ENCODE measurements around the gene MON1A.

Gene MON1A

GRCh38 chr3:49876567-49876966 lies 53.0 kb downstream of the MON1A start:
- no peaks in the 10 kb centered on the region for H3K27me3 ChIP-seq (replicated peaks; ENCODE audit: insufficient read depth, low read length)

GRCh38 chr3:49873623-49874022 lies 56.0 kb downstream of the MON1A start:
- Histone ChIP-seq H3K4me2 (ENCODE audit: low read depth, low read length) (no peak overlapping the region), H3K79me2 (ENCODE audit: low read length) (no peaks in the 10 kb centered on the region), H3K9me2 (replicated peaks; ENCODE audit: insufficient read depth, low read length) (no peaks in the 10 kb centered on the region), H3K36me3 (replicated peaks; ENCODE audit: insufficient read depth, low read length) (no peaks in the 10 kb centered on the region), H3K9ac (ENCODE audit: low read length) (no peak overlapping the region), H3F3A (ENCODE audit: insufficient read depth, low read length) (no peaks in the 10 kb centered on the region), H3K27me3 (replicated peaks; ENCODE audit: insufficient read depth, low read length) (peaks cover 25% of the 10 kb centered on the region), H3K9me3 (replicated peaks; ENCODE audit: insufficient read depth, low read length) (no peaks in the 10 kb centered on the region), H2AFZ (ENCODE audit: low read length) (no peak overlapping the region), H3K4me3 (ENCODE audit: low read length) (no peak overlapping the region), H3K27ac (ENCODE audit: low read length) (no peak overlapping the region), H4K20me1 (ENCODE audit: insufficient read depth, low read length) (no peaks in the 10 kb centered on the region), H3K4me1 (ENCODE audit: low read length) (no peaks in the 10 kb centered on the region)
- no peak for DNase-seq
- TF ChIP-seq EZH2 (optimal IDR thresholded peaks at IDR 0.05; ENCODE audit: low read depth, low read length) (no peak), EZH2phosphoT487 (IDR thresholded peaks at IDR 0.05; ENCODE audit: low read length) (no peak)
- TF ChIP-seq, protein P1, sequence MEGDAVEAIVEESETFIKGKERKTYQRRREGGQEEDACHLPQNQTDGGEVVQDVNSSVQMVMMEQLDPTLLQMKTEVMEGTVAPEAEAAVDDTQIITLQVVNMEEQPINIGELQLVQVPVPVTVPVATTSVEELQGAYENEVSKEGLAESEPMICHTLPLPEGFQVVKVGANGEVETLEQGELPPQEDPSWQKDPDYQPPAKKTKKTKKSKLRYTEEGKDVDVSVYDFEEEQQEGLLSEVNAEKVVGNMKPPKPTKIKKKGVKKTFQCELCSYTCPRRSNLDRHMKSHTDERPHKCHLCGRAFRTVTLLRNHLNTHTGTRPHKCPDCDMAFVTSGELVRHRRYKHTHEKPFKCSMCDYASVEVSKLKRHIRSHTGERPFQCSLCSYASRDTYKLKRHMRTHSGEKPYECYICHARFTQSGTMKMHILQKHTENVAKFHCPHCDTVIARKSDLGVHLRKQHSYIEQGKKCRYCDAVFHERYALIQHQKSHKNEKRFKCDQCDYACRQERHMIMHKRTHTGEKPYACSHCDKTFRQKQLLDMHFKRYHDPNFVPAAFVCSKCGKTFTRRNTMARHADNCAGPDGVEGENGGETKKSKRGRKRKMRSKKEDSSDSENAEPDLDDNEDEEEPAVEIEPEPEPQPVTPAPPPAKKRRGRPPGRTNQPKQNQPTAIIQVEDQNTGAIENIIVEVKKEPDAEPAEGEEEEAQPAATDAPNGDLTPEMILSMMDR (IDR thresholded peaks at IDR 0.05; ENCODE audit: low read length), result no peak

More at GRCh38 chr3:49876567-49876966, 53.0 kb downstream of the MON1A start:
- Histone ChIP-seq H4K20me1 (ENCODE audit: insufficient read depth, low read length) (no peaks in the 10 kb centered on the region), H3F3A (ENCODE audit: insufficient read depth, low read length) (no peaks in the 10 kb centered on the region), H2AFZ (ENCODE audit: low read length) (no peak overlapping the region), H3K9me2 (replicated peaks; ENCODE audit: insufficient read depth, low read length) (no peaks in the 10 kb centered on the region), H3K9ac (ENCODE audit: low read length) (no peak overlapping the region), H3K9me3 (replicated peaks; ENCODE audit: insufficient read depth, low read length) (no peaks in the 10 kb centered on the region), H3K27ac (ENCODE audit: low read length) (no peak overlapping the region), H3K4me3 (ENCODE audit: low read length) (no peak overlapping the region), H3K79me2 (ENCODE audit: low read length) (no peaks in the 10 kb centered on the region), H3K4me2 (ENCODE audit: low read depth, low read length) (no peak overlapping the region), H3K36me3 (replicated peaks; ENCODE audit: insufficient read depth, low read length) (no peaks in the 10 kb centered on the region), H3K4me1 (ENCODE audit: low read length) (no peaks in the 10 kb centered on the region)
- DNase-seq, result no peak
- TF ChIP-seq EZH2 (optimal IDR thresholded peaks at IDR 0.05; ENCODE audit: low read depth, low read length), result no peak
- TF ChIP-seq, protein P1 (IDR thresholded peaks at IDR 0.05; ENCODE audit: low read length), result no peak
- TF ChIP-seq EZH2phosphoT487 (IDR thresholded peaks at IDR 0.05; ENCODE audit: low read length), result no peak

DNA sequence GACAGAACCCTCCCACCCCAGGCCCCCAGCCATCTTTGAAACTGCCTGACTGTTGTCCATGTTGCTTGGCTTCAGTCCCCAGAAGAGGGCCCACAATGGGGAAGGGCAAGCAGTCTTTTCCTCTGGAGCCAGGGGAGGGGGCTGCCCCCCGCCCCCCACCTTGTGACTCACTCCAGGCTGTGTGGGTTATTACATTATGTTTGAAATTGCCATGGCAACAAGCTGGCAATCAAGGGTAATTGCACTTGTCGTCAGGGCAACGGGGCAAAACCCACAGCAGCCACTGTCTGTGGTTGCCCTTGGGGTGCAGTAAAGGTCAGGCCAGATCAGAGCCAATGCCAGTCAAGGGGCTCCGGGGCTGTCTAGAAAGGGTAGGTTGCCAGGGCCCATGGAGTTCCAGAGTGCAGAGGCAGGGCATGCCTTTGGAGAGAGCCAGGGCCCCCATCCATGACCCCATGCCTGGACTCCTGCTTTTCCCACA lies 56.8 kb downstream of the MON1A start:
- no peaks in the 10 kb centered on the region for H3K9me2 ChIP-seq (replicated peaks; ENCODE audit: insufficient read depth, low read length)
- no peak overlapping the region for H3K27ac ChIP-seq (ENCODE audit: low read length)
- H3K4me1 ChIP-seq (ENCODE audit: low read length), result no peaks in the 10 kb centered on the region
- H3K9me3 ChIP-seq (replicated peaks; ENCODE audit: insufficient read depth, low read length), result no peaks in the 10 kb centered on the region
- no peak overlapping the region for H3K4me2 ChIP-seq (ENCODE audit: low read depth, low read length)
- H3F3A ChIP-seq (ENCODE audit: insufficient read depth, low read length), result no peaks in the 10 kb centered on the region
- TF ChIP-seq EZH2 (optimal IDR thresholded peaks at IDR 0.05; ENCODE audit: low read depth, low read length), result no peak
- TF ChIP-seq, protein P1 (IDR thresholded peaks at IDR 0.05; ENCODE audit: low read length), result no peak
- no peak for TF ChIP-seq EZH2phosphoT487 (IDR thresholded peaks at IDR 0.05; ENCODE audit: low read length)
- H4K20me1 ChIP-seq (ENCODE audit: insufficient read depth, low read length), result no peaks in the 10 kb centered on the region
- no peak overlapping the region for H3K4me3 ChIP-seq (ENCODE audit: low read length)
- H3K79me2 ChIP-seq (ENCODE audit: low read length), result no peaks in the 10 kb centered on the region
- no peaks in the 10 kb centered on the region for H3K36me3 ChIP-seq (replicated peaks; ENCODE audit: insufficient read depth, low read length)
- no peak overlapping the region for H2AFZ ChIP-seq (ENCODE audit: low read length)
- no peak overlapping the region for H3K9ac ChIP-seq (ENCODE audit: low read length)
- no peak for DNase-seq
- peaks cover 27% of the 10 kb centered on the region for H3K27me3 ChIP-seq (replicated peaks; ENCODE audit: insufficient read depth, low read length)
